ENCODE measurements around the gene ANKRD63. TPM values are rescaled to one million over a fixed set of nuclear protein-coding genes. Genes with fewer than 3 reads are reported as not detected.

Gene ANKRD63
- total RNA-seq, 2 donors from 2014 or later: 0.44 to 1.3 TPM

DNA sequence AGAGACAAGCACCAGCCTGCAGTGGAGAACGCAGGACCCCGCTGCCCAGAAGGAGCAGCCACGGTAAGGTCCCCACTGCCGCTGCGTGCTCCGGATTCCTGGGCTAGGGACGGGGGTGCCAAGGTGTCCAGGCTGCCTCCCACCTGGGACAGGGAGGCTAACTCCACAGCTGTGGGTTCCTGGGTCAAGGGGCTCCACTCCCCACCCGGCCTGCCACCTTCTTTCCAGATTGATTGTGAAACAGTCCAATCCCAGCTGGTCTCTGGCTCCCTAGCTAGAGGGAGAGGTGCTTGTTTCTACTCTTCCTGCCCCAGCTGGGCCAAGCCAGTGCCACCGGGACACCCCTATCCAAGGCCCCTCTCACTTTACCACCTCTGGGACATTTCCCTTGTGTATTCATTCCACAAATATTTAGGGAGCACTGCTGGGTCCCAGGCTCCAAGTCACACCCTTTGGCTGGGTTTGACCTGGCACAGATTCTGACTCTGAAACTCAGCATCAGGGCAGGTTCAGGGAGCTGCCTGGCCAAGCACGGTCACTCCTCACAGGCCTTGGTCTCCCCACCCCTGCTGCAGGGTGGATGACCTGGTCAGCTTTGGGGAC, 42.1 kb downstream of the ANKRD63 start:
- Histone ChIP-seq H3K36me3 (no peaks in the 10 kb centered on the region), H3K4me3 (no peak overlapping the region), H3K27me3 (no peaks in the 10 kb centered on the region), H3K9me3 (no peaks in the 10 kb centered on the region), H3K27ac (no peak overlapping the region), H3K4me1 (peaks cover 0 to 16% of the 10 kb centered on the region in 2 donors)
- TF ChIP-seq, protein P1, sequence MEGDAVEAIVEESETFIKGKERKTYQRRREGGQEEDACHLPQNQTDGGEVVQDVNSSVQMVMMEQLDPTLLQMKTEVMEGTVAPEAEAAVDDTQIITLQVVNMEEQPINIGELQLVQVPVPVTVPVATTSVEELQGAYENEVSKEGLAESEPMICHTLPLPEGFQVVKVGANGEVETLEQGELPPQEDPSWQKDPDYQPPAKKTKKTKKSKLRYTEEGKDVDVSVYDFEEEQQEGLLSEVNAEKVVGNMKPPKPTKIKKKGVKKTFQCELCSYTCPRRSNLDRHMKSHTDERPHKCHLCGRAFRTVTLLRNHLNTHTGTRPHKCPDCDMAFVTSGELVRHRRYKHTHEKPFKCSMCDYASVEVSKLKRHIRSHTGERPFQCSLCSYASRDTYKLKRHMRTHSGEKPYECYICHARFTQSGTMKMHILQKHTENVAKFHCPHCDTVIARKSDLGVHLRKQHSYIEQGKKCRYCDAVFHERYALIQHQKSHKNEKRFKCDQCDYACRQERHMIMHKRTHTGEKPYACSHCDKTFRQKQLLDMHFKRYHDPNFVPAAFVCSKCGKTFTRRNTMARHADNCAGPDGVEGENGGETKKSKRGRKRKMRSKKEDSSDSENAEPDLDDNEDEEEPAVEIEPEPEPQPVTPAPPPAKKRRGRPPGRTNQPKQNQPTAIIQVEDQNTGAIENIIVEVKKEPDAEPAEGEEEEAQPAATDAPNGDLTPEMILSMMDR (IDR thresholded peaks at IDR 0.05): no peak
- DNase-seq (ENCODE audit: low spot score): peak; percentile 34

DNA sequence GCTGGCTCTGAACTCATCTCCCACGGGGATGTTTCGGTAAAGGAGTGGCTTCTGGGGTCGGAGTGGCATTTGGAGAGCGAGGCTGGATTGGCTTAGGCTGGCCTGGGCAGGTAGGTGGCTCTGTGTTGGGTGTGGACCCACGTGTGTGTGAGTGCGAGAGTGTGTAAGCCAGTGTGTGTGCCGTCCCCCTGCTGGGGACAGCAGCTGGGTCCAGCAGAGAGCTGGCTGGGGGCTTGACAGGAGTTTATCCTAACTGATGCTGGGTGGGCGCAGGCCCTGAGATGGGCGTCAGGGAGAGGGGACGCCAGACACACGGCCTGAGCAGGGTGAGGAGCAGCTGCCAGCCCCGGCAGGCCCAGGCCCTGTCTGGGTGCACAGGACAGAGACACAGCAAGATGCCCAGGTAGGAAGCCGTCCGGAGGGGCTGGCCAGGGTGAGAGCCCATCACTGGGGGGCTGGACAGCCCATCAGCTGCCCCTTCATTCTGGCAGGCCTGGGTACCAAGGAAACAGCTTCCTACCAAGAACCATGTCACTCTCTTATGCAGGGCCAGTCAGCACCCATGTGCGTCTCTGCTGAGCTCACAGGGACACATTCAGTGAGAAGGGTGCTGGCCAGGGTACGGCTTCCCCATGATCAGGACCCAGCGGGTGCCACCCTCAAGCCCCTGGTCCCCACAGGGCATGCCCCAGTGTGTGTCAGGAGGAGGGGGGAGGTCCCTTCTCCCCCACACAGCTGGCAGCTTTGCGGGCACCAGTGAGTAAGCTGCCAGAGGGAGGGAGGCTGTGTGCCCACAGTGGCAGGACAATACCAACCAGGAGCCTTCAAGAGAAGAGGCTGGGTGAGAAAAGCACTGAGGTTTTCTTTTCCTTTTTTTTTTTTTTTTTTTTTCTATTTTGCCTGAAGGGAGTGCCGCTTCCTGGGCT, 42.9 kb downstream of the ANKRD63 start:
- no peaks in the 10 kb centered on the region for H3K27me3 ChIP-seq
- DNase-seq (ENCODE audit: low spot score): peak; percentile 51
- H3K27ac ChIP-seq: no peak overlapping the region
- H3K4me1 ChIP-seq: peaks cover 0 to 16% of the 10 kb centered on the region in 2 donors
- H3K36me3 ChIP-seq: no peaks in the 10 kb centered on the region
- H3K9me3 ChIP-seq: no peaks in the 10 kb centered on the region
- TF ChIP-seq, protein P1 (IDR thresholded peaks at IDR 0.05): no peak
- peak overlapping the region in 1 of 2 donors; percentile 47 for H3K4me3 ChIP-seq

DNA sequence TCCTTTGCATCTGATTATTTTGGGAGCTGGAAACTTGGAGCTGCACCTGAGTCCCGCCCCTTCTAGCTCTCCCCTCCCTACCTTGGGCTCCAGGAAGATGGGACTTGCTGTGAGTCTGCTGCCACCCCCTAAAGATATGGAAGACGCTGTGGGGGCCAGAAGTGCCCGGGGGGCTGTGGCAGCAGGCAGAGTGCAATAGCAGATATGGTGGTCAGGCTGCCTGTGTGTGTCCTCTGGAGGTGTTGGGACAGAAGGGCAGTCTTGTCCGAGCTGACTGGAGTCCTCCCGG, 43.5 kb downstream of the ANKRD63 start:
- Histone ChIP-seq H3K27me3 (no peaks in the 10 kb centered on the region), H3K27ac (peak overlapping the region in 1 of 2 donors; percentile 35), H3K9me3 (no peaks in the 10 kb centered on the region), H3K4me3 (peak overlapping the region; percentile 19 to 47), H3K36me3 (no peaks in the 10 kb centered on the region), H3K4me1 (peaks cover 0 to 16% of the 10 kb centered on the region in 2 donors)
- peak; percentile 47 for DNase-seq (ENCODE audit: low spot score)
- TF ChIP-seq, protein P1 (IDR thresholded peaks at IDR 0.05): no peak

DNA sequence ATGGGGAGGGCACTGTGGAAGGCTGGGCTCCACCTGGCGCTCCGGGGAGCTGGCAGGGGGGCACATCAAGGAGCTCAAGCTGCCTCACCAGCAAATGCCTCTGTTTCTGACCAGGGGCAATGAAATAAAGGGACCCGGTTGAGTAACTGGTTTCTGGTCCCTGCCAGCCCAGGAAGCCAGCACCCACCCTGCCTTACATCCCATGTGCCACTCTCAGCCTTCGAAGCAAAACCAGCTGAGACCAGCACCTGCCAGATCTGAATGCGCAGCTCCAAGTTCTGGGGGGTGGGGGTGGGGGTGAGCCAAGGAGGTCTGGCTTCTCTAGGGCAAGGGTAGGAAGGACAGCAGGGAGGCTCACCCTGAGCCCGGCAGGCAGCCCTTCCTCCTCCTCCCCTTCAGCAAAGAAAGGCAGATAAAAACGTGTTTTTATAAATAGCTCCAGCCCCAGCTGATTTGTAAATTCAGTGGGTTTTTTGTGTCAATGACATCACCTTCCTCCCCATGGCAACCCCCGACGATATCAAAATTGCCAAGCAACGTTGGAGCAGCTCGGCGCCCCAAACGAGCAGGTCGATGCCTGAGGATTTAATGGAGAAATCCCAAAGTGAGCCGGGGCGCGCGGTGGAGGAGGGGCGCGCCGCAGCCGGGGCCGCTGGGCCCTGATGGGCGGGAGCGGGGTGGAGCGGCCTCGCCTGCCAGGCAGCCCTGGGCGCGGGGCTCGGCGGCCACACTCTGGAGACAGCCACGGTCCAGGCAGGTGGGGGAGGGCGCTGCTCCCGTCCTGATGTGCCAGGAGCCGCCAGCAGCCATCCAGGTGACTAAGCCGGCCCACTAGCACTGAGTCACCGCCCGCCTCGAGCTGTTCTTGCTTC, 44.1 kb downstream of the ANKRD63 start, which contains the start of gene PAK6:
Gene PAK6 (plus strand): TSS at position 532 of the 872 bp plus-strand sequence. CDS start 25,723 bp downstream, outside the sequence.
- H3K36me3 ChIP-seq: no peaks in the 10 kb centered on the region
- no peaks in the 10 kb centered on the region for H3K27me3 ChIP-seq
- H3K9me3 ChIP-seq: no peaks in the 10 kb centered on the region
- peaks cover 0 to 16% of the 10 kb centered on the region in 2 donors for H3K4me1 ChIP-seq
- H3K27ac ChIP-seq: peak within 1 kb of the TSS in 1 of 2 donors; percentile 35
- DNase-seq (ENCODE audit: low spot score): peak; percentile 62
- peak within 1 kb of the TSS; percentile 19 to 47 for H3K4me3 ChIP-seq
- TF ChIP-seq, protein P1 (IDR thresholded peaks at IDR 0.05): no peak

DNA sequence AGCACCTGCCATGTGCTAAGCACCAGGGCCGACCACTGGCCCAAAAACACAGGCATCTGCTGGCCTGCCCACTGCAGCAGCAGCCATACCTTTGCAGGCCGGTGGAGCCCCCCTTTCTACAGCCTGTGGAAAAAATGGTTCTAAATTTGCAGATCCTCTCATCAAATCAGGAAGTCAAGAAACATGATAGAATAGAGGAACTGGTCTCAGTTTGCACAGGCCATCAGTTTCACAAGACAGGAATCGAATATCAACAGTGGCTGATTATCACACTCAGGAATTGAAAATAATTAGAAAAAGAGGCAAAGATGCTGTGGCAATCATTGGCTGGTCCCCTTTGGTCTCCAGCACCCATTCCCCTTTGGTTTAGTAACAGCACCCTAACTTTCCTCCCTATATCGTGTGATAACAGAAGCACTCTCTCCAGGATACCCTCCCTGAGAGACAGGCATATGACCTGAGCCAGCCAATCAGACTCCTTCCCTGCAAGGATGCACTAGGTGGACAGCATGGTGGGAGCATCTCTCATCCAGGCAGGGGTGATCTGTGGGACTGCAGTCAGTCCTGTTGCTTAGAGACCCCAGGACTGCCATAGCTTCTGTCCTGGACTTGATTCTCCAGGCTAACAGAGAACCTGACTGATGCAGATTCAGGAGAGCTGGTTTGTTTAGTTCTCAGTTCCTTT, 47.5 kb downstream of the ANKRD63 start:
- H3K36me3 ChIP-seq: no peaks in the 10 kb centered on the region
- no peak overlapping the region for H3K4me3 ChIP-seq
- no peak for DNase-seq (ENCODE audit: low spot score)
- H3K27ac ChIP-seq: no peak overlapping the region
- no peaks in the 10 kb centered on the region for H3K27me3 ChIP-seq
- peaks cover 0 to 19% of the 10 kb centered on the region in 2 donors for H3K4me1 ChIP-seq
- TF ChIP-seq, protein P1 (IDR thresholded peaks at IDR 0.05): no peak
- H3K9me3 ChIP-seq: no peaks in the 10 kb centered on the region

Measured in right atrium auricular region (tissue), 2 donors.